RPMI7951 (cell line): ENCODE data around the gene MRGPRG. TPM values are rescaled to one million over a fixed set of nuclear protein-coding genes. Genes with fewer than 3 reads are reported as not detected.
"Not testable (repeated sequence)": the region's sequence is repeated elsewhere in the genome, so short reads cannot be mapped to it uniquely, and the experiment has no call there.

Experiments used
- DNase-seq: peaks from one replicate; pipeline ENCODE4 v3.0.0-alpha.2; 2012; ENCODE audit warnings: low read depth
- total RNA-seq: library from RNA; depleted of rRNA; stranded (reverse); fragments of >200 nt; shearing (Covaris generic); gene quantifications from 2 replicates; pipeline ENCODE4 v1.2.3, GENCODE V29; 2014; rRNA removed

The MRGPRG gene, protein sequence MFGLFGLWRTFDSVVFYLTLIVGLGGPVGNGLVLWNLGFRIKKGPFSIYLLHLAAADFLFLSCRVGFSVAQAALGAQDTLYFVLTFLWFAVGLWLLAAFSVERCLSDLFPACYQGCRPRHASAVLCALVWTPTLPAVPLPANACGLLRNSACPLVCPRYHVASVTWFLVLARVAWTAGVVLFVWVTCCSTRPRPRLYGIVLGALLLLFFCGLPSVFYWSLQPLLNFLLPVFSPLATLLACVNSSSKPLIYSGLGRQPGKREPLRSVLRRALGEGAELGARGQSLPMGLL
- not detected in 2 replicates for total RNA-seq

DNA sequence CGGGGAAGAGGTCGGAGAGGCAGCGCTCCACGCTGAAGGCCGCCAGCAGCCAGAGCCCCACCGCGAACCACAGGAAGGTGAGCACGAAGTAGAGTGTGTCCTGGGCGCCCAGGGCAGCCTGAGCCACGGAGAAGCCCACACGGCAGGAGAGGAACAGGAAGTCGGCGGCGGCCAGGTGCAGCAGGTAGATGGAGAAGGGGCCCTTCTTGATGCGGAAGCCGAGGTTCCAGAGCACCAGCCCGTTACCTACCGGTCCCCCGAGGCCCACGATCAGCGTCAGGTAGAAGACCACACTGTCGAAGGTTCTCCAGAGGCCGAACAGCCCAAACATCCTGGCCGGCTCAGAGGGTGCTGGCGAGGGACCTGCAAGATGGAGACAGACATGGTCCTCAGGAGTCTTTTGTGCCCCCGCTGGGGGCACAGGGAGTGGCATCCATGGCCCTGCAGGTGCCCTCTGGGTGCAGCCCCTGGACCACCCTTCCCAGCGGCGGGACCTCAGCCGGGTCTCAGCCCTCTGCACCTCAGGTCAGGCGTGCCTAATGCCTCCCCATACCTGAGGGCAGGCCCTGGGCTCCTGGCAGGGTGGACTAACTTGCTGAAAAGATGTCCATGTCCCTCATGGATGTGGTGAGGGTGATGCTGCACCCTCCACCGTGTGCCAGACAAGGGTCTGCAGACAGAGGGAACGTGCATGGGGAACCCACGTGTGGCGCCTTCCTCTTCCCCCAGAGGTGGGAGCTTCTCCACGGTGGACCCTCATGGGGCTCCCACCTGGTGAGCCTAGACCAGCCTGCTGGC lies at the start of gene MRGPRG:
TSS of gene MRGPRG (minus strand) at position 331 of the 798 bp plus-strand sequence. CDS start at position 331, 0 bp downstream.
- DNase-seq = no peak

DNA sequence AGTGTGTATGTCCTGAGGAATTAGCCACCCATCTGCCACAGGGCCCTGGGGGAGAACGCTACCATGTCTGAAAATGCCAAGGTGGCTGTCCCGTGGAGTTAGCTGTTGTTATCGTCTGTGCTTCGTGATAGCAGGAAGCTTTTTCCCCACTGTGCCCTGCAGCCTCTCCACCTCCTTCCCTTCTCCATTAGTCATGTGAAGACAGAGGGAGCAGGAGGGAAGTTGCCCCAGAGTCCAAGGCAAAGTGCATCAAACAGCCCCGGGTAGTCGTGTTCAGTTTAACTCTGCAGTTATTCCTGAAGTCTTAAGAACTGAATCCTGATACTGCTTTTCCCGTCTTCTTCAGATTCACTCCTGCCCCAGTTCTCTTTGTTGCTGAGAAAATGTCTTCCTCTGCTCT lies 43.9 kb upstream of the MRGPRG start:
- not testable (repeated sequence) for DNase-seq

DNA sequence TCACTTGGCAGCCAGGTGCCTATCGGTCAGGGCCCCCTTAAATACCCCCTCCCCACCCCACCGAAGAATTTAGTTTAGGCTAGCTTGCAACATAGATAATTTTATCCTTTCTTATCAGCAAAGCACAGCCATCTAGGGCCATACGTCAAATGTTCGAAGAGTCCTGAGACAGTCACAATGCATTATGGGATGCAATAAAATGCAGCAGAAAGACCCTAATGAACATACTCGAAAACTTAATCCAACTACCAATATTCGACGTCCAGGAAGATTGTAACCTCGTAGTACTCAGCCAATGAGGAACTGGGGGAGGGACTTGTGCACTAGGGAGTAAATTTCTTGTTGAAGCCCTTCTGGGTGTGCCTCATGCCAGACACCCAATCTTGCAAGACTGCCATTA lies 43.2 kb upstream of the MRGPRG start:
- DNase-seq = not testable (repeated sequence)

DNA sequence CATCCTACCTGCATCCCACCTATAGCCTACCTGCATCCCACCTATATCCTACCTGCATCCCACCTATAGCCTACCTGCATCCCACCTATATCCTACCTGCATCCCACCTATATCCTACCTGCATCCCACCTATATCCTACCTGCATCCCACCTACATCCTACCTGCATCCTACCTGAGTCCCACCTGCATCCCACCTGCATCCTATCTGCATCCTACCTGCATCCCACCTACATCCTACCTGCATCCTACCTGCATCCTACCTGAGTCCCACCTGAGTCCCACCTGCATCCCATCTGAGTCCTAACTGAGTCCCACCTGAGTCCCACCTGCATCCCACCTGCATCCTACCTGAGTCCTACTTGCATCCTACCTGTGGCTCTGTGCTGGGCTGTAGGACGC lies 38.9 kb upstream of the MRGPRG start:
- DNase-seq = not testable (repeated sequence)

DNA sequence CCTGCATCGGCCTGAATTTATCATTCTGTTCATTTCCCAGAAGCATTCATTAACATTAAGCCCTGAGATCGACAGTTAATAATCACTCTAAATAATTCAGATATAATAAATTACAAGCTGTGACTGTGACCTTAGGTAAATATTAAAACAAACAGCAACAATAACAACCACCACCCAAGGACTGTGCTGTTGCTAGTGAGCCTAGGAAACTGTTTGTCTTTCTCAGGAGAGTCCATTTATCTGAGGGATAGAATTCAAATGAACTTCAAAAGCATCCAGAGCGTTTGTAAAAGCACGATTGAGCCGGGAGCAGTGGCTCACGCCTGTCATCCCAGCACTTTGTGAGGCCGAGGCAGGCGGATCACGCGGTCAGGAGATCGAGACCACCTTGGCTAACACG lies 36.6 kb upstream of the MRGPRG start:
- DNase-seq = not testable (repeated sequence)

DNA sequence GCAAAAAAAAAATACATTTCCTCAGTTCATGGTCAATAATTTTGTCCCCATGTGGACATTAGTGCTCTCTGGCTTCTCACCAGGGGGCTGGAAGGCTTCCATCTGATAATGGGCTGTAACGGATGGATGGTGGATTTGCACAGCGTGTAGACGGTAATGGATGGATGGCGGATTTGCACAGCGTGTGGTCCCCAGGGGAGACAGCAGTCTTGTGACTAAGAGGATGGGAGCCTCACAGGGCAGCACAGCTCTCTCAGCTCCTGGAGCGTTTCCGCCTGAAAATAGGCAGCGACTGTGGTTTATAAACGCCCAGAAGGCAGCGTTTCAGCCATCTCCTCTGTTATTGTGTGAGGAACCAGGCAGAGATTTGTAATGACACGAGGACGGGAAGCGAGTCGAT lies 36.2 kb upstream of the MRGPRG start:
- not testable (repeated sequence) for DNase-seq

DNA sequence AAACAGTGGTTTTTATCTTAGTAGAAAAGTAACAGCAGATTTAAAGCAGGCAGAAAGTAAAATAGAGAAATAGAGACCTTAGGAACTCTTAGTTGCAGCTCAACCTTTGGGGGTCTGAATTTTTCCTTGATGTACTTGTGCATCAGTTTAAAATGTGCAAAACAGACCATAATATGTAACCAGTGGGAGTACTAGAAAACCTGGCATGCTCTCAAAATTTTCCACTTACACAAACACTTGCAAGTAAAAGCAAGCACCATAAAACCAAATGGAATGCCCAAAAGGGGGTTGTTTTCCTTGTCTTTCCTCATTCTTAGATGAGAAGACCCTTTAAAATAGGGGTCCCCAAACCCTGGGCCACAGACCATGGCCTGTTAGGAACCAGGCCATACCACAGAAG lies 26.5 kb upstream of the MRGPRG start:
- no peak for DNase-seq

DNA sequence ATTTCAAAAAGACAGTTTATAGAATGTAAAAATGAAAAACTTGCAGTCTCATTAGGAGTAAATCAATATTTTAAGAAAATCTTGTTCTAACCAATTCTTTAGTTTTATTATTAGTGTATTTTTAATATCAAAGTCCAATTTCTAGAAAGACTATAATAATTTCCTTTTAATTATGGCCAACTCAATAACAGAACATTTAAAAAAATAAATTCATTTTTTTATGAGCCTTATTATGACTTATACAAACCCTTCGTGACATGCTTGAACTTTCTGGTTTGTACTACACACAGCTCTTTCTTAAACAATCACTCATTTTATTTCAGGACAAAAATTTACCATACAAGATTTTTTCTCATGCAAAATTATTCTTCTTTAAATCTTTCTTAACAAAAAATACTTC lies 25.3 kb upstream of the MRGPRG start:
- no peak for DNase-seq

DNA sequence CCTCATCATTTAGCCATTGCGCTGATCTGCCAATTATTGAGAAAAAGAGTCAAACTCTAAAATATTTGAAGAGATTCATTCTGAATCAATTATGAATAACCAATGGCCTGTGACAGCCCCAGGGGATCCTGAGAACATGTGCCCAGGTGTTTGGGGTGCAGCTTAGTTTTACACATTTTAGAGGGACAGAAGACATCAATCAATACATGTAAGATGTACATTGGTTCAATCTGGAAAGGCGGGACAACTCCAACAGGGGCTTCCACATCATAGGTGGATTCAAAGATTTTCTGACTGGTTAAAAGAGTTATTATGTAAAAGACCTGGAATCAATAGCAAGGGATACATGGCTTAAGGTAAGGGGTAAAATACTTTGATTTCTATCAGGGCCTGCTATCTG lies 18.5 kb upstream of the MRGPRG start:
- DNase-seq = no peak

DNA sequence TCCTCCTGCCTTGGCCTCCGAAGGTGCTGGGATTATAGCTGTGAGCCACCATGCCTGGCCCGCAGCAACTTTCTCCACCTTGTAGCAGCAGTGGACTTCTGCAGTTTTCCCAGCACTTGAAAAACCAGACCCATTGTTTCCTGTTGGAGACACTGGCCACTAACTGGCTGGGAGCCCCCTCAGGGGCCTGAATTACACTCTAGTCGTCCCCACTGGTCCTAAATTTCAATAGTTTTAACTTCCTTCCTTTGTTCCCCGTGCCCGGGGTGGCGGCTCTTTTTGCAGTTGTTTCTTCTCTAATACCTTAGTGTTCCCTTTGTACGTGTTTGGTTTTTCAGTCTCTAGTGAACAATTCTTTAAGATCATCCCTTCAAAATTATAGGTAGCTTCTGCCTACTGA lies 16.2 kb upstream of the MRGPRG start:
- DNase-seq = no peak

DNA sequence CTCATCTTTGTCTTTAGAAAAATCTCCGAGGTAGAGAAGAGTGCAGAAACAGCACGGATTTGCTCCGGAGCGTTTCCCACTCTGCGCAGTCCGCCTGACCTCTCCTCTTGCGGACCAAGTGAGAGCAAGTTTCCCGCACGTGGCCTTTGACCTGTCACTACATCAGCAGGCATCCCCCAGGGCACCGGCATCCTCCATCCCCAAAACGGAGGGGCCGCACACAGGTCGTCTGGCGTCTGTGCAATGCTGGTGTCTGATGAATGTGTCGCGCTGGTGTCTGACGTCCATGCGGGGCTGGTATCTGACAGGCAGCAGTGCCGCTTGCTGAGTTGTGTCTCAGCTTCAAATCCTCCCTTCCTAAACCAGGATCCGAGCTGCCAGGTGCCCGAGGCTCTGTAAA lies 14.3 kb upstream of the MRGPRG start:
- DNase-seq = no peak

DNA sequence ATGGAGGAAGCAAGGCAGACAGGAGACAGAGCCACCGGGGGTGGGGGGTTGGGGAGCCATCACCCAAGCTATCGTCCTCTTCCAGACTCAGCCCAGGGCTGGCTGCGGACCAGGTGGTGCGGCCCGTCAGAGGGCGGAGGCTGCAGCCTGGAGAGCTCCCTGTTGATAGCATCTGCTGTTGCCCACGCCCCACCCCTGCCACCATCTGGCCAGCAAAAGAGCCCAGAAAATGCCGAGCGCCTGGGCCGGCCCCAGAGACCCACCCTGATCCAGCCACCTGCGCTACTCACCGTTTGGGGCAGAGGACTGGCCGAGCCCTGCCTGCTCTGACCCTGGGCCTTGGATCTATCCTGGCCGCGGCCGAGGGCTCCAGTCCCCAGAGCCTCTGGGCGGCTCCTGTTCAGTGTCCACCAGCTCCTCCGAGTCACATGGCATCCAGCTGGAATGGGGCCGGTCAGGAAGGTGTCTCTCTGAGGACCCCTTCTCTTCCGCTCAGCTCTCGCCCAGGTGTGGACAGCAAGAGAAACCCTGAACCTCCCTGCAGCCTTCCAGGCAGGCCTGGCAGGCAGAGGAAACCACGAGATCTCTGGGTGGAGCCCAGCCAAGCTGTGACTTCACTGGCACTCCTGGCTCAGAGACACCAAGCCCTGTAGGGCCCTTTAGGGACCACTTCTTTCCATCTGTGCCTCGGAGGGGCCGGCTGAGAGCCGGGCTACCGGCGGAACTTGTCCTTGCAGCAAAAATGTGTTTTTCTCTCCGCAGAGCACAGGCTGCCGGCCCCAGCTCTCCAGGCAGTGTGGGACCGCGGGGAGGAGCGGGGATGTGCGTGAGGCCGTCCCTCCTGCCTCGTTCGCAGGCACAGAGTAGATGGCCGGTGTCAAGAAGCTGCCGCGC lies 13.5 kb upstream of the MRGPRG start, which contains the start of gene MRGPRE:
TSS of gene MRGPRE (minus strand) at position 567 of the 894 bp plus-strand sequence. CDS start 3,618 bp downstream, outside the sequence.
- no peak for DNase-seq

DNA sequence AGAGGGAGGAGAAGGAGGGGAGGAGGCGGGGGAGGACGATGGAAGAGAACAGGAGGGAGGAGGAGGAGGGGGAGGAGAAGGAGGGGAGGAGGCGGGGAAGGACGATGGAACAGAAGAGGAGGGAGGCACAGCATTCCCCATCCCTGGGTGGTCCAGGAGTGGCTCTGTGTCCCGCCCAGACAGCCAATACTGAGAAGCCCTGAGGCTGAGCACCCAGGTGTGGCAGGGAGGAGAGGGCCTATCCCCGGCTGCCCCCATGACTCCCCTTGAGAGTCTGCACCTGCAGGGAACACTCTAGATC lies 12.9 kb upstream of the MRGPRG start:
- no peak for DNase-seq

DNA sequence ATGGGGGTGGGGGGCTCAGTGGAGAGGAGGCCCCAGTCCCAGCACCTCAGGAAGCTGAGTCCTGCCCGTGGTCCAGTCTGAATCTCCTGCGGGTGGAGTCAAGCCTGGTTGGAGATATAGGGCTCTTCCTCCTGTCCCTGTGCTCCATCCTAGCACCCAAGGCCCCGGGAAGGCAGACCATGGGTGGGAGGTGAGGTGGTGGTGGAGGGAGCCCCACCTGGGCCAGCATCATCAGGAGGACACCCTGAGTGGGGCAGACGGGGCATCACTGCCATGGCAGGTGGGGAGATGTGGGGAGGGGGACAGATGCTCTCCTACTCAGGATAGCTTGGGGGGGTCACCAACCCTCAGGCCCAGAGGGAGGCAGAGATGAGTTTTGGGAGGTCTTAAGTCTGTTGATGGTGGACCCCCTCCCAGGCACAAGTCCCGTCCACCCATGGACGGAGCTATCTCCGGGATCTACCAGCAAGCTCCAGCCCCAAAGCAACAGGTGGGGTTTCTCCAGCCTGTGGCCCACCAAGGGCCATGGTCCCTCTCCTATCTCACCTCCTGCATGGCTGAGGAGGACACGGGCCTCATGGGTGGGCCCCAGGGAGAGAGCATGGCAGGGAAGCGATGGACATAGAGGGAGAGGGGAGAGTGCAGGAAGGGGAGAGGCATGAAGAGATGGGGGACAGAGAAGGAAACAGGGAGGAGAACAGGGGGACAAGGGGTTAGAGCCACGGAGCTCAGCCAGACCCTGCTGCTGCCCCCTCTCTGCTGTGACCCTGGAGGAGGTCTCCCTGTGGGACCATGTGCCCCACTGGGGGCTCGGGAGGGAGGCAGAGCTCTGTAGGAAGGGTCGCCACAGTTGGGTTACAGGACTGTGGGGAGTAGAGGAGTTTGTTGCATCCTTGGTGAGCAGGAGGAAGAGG lies 12.3 kb upstream of the MRGPRG start:
- DNase-seq = no peak

DNA sequence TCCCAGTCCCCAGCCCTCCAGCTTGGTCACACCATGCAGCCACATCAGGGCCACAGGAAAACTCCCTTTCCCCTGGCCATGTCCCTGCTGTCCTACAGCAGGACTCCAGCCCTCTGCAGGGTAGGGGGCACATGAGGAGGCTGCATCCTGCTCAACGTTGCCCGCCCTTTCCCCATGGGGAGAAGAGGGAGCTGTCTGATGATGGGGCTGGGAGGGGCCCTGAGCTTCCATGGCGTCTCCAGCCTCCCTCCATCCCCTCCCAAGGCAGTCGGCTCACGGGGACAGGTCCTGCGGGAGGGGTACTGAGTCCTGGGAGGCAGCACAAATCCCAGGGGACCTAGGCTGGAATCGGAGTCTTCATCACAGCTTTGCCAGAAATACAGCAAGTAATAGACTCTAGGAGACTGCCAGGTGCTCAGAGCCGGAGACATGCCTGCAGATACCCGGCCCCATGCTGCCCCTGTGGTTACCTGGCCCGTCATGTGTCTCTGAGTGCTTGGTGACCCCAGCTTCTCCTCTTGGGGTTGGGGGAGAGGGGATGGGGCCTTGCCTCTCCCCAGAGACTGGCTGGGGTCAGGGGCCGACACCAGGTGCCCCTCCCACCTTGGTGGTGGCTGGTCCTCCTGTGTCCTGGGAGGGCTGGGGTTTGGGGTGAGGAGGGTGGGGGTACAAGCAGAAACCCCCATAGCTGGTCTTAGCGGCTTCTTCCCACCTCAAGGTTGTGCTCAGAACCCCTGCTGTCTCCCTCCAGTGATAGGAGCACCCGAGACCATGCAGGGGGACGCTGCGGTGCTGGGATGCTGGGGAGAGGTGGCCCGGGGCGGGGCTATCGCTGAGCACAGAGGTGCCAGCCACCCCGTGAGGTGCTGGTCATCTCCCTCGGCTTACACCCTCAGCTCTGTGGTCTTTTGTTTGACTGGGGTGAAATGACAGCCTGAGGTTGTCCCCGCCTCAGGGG lies 11.3 kb upstream of the MRGPRG start:
- DNase-seq = no peak

DNA sequence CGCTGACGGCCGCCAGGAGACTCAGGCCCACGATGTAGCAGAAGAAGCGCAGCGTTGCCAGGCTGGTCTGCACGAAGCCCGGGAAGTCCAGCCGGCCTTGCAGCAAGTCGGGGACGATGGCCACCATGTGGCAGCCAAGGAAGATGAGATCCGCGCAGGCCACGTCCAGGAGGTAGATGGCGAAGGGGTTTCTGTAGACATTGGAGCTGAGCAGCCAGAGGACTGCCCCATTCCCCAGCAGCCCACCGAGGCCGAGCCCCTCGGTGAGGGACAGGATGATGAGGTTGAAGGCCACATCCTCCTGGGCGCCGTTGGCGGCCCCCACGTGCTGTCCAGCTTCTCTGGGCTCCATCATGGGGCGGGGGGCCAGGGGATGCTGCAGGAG lies 9.8 kb upstream of the MRGPRG start:
- DNase-seq = no peak

DNA sequence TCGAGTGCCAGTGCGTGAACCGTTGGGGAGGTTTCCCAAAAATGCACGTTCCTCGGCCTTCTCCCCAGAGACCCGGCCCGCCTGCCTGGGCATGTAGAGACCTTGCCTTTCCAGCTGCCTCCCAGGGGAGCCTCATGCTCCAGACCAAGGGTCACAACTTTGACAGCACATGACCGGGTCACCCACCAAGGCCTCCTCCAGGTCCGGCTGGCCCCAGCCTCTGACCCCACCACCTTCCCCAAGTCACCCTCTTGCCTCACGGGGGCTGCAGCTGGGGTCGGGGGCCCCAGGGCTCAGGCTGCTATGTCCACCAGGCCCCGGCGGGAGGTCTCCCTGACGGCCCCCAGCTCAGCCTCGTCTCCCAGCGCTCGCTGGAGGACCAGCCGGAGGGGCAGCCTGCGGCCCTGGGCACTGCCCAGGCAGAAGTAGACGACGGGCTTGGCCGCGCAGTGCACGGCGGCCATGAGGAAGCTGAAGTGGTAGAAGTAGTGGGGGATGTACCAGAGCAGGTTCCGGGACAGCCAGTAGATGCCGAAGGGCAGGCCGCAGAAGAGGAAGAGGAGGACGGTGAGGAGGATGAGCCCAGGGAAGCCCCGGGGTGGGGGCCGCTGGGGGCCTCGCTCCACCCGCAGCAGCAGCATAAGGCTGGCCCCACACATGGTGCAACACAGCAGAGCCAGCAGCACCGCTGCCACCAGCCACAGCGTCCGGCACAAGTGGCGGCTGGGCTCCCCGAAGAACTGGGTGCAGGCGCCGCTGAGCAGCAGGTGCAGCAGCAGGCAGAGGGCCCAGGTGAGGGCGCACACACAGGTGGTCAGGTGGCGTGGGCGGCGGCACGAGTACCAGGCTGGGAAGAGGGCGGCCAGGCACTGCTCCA lies 9.2 kb upstream of the MRGPRG start:
- no peak for DNase-seq

DNA sequence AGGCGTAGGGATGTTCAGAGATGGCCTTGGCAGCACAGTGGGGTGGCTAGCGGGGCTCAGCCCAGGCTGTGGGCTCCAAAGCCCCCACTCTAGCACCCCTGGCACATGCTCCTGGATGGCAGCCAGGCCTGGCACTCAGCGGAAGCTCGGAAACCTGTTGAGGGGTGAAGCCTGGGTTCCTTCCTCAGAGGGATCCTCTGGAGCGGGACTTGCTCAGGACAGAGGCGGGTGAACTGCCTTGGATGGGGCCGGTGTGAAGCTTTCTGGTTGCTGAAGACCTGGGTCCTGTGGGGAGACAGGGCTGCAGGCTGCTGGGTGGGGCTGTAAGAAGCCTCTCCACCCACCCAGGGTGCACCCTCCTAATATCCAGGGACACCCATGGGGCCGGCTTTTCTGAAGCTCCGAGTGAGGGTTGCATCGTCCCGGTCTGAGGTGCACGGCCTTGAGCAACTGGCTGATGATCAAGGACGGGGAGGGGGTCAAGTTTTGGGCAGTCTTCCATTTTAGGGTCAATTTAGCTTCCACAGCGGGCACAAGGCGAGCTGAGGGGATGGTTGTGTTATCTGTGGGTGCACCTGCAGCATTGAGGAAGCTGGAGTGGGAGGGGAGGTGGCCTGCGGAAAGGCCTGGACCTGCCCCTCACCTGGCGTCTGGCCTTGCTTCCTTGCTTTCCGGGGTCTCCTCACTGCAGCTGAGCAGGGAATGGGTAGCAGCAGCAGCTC lies 8.4 kb upstream of the MRGPRG start:
- no peak for DNase-seq
